PC-3 (cell line): Measurements from ENCODE around the gene TRMT2A. TPM values are rescaled to one million over a fixed set of nuclear protein-coding genes. Genes with fewer than 3 reads are reported as not detected.

Experiments
- ATAC-seq: fragments of 200-7000 bp; cut with Tn5 transposase; 2 replicates; pipeline ENCODE4 v1.9.1; 2020; ENCODE audit warnings: mild to moderate bottlenecking, moderate library complexity
- BruUV-seq: library from RNA; stranded (reverse); fragments of 400-500 nt; replicated peaks from 2 replicates; lab custom pipeline; 2021; lab: Mats Ljungman, UMichigan
- CTCF ChIA-PET: fragments of 300-600 bp; sonication (Branson Sonifier 250); formaldehyde crosslinking; loops from one replicate; lab custom pipeline; 2022; ENCODE audit warnings: antibody characterized with exemption; lab: Charles Lee
- POLR2A ChIA-PET: fragments of 300-600 bp; sonication (Branson Sonifier 250); formaldehyde crosslinking; loops from one replicate; lab custom pipeline; 2022; ENCODE audit warnings: antibody characterized with exemption; ENCODE audit not compliant: unreplicated experiment; lab: Charles Lee
- DNase-seq: peaks from one replicate; pipeline ENCODE4 v3.0.0-alpha.2; 2015
- H2AFZ ChIP-seq: fragments of 300-600 bp; sonication (generic); 2 replicates; pipeline ENCODE4 v1.6.0; 2016; ENCODE audit warnings: antibody characterized with exemption, low read length
- H3F3A ChIP-seq: fragments of 300-600 bp; sonication (generic); one replicate; pipeline ENCODE4 v1.6.0; 2017; ENCODE audit warnings: antibody characterized with exemption, low read length, control low read depth, mild to moderate bottlenecking; ENCODE audit not compliant: unreplicated experiment
- H3K27ac ChIP-seq: fragments of 300-600 bp; sonication (generic); 2 replicates; pipeline ENCODE4 v1.5.1; 2016; ENCODE audit warnings: mild to moderate bottlenecking, low read length
- H3K27me3 ChIP-seq: fragments of 300-600 bp; sonication (generic); 2 replicates; pipeline ENCODE4 v1.6.1; 2016; ENCODE audit warnings: low read length, mixed read lengths
- H3K36me3 ChIP-seq: fragments of 300-600 bp; sonication (generic); 2 replicates; pipeline ENCODE4 v1.6.1; 2016; ENCODE audit warnings: low read depth, mixed run types, low read length, mixed read lengths
- H3K4me1 ChIP-seq: fragments of 300-600 bp; sonication (generic); 2 replicates; pipeline ENCODE4 v1.5.1; 2016; ENCODE audit warnings: low read length; ENCODE audit not compliant: insufficient read depth
- H3K4me2 ChIP-seq: fragments of 300-600 bp; sonication (generic); 2 replicates; pipeline ENCODE4 v1.6.0; 2016; ENCODE audit warnings: low read length
- H3K4me3 ChIP-seq: fragments of 300-600 bp; sonication (generic); 2 replicates; pipeline ENCODE4 v1.5.1; 2016; ENCODE audit warnings: mild to moderate bottlenecking, low read length, mixed read lengths
- H3K79me2 ChIP-seq: fragments of 300-600 bp; sonication (generic); 2 replicates; pipeline ENCODE4 v1.6.1; 2017; ENCODE audit warnings: low read length, mixed read lengths
- H3K9ac ChIP-seq: fragments of 300-600 bp; sonication (generic); 2 replicates; pipeline ENCODE4 v1.6.0; 2016; ENCODE audit warnings: mild to moderate bottlenecking, low read length
- H3K9me2 ChIP-seq: fragments of 300-600 bp; sonication (generic); replicated peaks from 2 replicates; pipeline ENCODE4 v1.6.1; 2016; ENCODE audit warnings: mixed run types, low read length, mixed read lengths
- H3K9me3 ChIP-seq: fragments of 300-600 bp; sonication (generic); 2 replicates; pipeline ENCODE4 v1.6.1; 2016; ENCODE audit warnings: low read length, mixed read lengths
- H4K20me1 ChIP-seq: fragments of 300-600 bp; sonication (generic); 2 replicates; pipeline ENCODE4 v1.6.1; 2016; ENCODE audit warnings: low read length, mixed read lengths
- EZH2 ChIP-seq: fragments of 300-600 bp; sonication (generic); IDR thresholded peaks from one replicate; pipeline ENCODE4 v1.6.1; 2017; ENCODE audit warnings: antibody characterized with exemption, mild to moderate bottlenecking, low read length; ENCODE audit not compliant: unreplicated experiment
- EZH2phosphoT487 ChIP-seq: fragments of 300-600 bp; sonication (generic); IDR thresholded peaks from 2 replicates; pipeline ENCODE4 v1.6.1; 2018; ENCODE audit warnings: mild to moderate bottlenecking, antibody characterized with exemption, low read length, borderline replicate concordance
- intact Hi-C: fragments of 100-400 bp; cut with micrococcal nuclease; formaldehyde crosslinking; loops from 2 replicates; pipeline ENCODE4 v1.9.0; 2023
- total RNA-seq: library from RNA; depleted of rRNA; stranded (reverse); fragments of >200 nt; gene quantifications from 2 replicates; pipeline ENCODE4 v1.2.3, GENCODE V29; 2014
- TF ChIP-seq, protein P1 (sequence below): fragments of 300-600 bp; sonication (generic); conservative IDR thresholded peaks from 2 replicates; pipeline ENCODE4 v1.5.1; 2017; ENCODE audit warnings: antibody characterized with exemption, low read depth, mild to moderate bottlenecking, low read length

The TRMT2A gene
- total RNA-seq, 1 experiment from 2014 or later = 62.1 TPM

DNA sequence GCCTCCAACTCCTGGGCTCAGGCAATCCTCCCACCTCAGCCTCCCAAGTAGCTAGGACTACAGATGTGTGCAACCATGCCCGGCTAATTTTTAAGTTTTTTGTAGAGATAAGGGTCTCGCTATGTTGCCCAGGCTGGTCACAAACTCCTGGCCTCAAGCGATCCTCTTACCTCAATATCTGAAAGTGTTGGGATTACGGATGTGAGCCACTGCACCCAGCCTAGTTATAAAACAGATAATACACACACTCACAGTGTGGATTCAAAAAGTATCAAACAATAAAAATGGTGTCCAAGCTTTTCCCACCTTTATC lies 34.2 kb upstream of the TRMT2A start:
- CTCF ChIA-PET = no interaction called here
- no TSS peak for BruUV-seq

DNA sequence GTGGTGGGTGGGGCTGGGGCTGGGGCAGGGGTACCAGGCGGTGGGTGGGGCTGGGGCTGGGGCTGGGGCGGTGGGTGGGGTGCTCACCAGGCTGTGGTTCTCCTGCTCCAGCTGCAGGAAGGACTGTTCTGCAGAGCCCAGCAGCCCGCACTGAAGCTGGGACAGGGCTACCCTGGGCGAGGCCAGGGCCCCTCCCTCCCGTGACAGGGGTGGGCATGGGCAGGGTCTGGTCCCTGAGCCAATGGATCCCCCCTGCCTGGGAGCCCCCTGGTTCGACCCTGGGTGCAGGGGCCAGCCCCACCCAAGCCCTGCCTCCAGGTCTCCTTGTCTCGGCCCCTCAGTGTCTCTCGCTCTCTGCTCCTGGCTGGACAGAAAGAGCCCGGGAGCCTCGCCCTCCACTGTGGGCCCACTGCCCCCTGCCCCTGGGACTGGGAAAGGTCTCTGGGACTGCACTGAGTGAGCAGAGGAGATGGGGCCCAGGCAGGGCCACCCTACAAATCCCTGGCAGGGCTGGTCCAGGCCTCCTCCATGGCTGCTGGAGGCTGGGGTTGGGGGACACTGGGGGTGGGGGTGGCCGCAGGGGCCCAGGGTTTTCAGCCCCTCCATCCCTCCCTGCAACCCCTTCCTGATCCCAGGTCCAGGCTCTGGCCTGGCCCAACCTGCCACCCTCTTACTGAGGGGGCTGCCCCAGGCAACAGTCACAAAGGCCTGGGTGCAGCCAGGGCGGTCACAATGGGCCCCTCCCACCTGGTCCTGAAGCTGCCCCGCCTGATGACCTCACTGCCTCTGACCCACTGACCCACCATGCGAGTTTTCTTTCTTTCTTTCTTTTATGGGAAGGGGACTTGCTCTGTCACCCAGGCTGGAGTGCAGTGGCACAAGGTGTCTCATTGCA lies 33.6 kb upstream of the TRMT2A start, which contains the start of gene CCDC188:
Gene CCDC188 (minus strand): TSS at position 675 of the 895 bp plus-strand sequence. CDS start 69 bp downstream, at position 606.
- Histone ChIP-seq H2AFZ (no peak within 1 kb of the TSS), H3K27me3 (no peaks in the 10 kb centered on the region), H3K9ac (no peak within 1 kb of the TSS), H3F3A (no peaks in the 10 kb centered on the region), H3K36me3 (no peaks in the 10 kb centered on the region), H3K27ac (no peak within 1 kb of the TSS), H3K4me3 (no peak within 1 kb of the TSS), H3K9me3 (no peaks in the 10 kb centered on the region), H4K20me1 (no peaks in the 10 kb centered on the region), H3K79me2 (no peaks in the 10 kb centered on the region), H3K4me2 (no peak within 1 kb of the TSS), H3K4me1 (no peaks in the 10 kb centered on the region), H3K9me2 (no peaks in the 10 kb centered on the region)
- ChIA-PET CTCF (no interaction called here), POLR2A (no interaction called here)
- intact Hi-C loops = no loop called here
- DNase-seq (no peak), ATAC-seq (no peak)
- BruUV-seq = no TSS peak
- TF ChIP-seq, protein P1, sequence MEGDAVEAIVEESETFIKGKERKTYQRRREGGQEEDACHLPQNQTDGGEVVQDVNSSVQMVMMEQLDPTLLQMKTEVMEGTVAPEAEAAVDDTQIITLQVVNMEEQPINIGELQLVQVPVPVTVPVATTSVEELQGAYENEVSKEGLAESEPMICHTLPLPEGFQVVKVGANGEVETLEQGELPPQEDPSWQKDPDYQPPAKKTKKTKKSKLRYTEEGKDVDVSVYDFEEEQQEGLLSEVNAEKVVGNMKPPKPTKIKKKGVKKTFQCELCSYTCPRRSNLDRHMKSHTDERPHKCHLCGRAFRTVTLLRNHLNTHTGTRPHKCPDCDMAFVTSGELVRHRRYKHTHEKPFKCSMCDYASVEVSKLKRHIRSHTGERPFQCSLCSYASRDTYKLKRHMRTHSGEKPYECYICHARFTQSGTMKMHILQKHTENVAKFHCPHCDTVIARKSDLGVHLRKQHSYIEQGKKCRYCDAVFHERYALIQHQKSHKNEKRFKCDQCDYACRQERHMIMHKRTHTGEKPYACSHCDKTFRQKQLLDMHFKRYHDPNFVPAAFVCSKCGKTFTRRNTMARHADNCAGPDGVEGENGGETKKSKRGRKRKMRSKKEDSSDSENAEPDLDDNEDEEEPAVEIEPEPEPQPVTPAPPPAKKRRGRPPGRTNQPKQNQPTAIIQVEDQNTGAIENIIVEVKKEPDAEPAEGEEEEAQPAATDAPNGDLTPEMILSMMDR = no peak
- TF ChIP-seq EZH2phosphoT487 = no peak
- no peak for TF ChIP-seq EZH2

More for the DNA sequence above, 34.2 kb upstream of the TRMT2A start:
- no peaks in the 10 kb centered on the region for H3K4me1 ChIP-seq
- no peaks in the 10 kb centered on the region for H3K9me3 ChIP-seq
- H4K20me1 ChIP-seq = no peaks in the 10 kb centered on the region
- no peak overlapping the region for H3K27ac ChIP-seq
- no peak for DNase-seq
- H3K9me2 ChIP-seq = no peaks in the 10 kb centered on the region
- no peaks in the 10 kb centered on the region for H3K79me2 ChIP-seq
- no peak overlapping the region for H3K4me3 ChIP-seq
- H3K9ac ChIP-seq = no peak overlapping the region
- H3K36me3 ChIP-seq = no peaks in the 10 kb centered on the region
- TF ChIP-seq EZH2phosphoT487 = no peak
- TF ChIP-seq, protein P1 = no peak
- TF ChIP-seq EZH2 = no peak
- no peak overlapping the region for H2AFZ ChIP-seq
- no peak overlapping the region for H3K4me2 ChIP-seq
- ATAC-seq = no peak
- POLR2A ChIA-PET = no interaction called here
- intact Hi-C loops = no loop called here
- no peaks in the 10 kb centered on the region for H3F3A ChIP-seq
- H3K27me3 ChIP-seq = no peaks in the 10 kb centered on the region
